CD4-positive, alpha-beta T cell (primary cell): ENCODE measurements around the gene C9orf72. TPM values are rescaled to one million over a fixed set of nuclear protein-coding genes. Genes with fewer than 3 reads are reported as not detected.

Experiments
- ATAC-seq: fragments of 200-7000 bp; cut with Tn5 transposase; one replicate; pipeline ENCODE4 v1.10.0; 2022; ENCODE audit warnings: mild to moderate bottlenecking; ENCODE audit not compliant: poor library complexity
- CTCF ChIA-PET: fragments of 350-600 bp; sonication (Branson Sonifier 250); formaldehyde crosslinking; loops from one replicate; lab custom pipeline; 2021; ENCODE audit warnings: antibody characterized with exemption, inconsistent platforms; lab: Charles Lee
- POLR2A ChIA-PET: fragments of 350-600 bp; sonication (Branson Sonifier 250); formaldehyde crosslinking; loops from one replicate; lab custom pipeline; 2021; ENCODE audit warnings: antibody characterized with exemption, inconsistent platforms; lab: Charles Lee
- DNase-seq, 14 experiments: peaks; one replicate each; pipeline ENCODE4 v3.0.0-alpha.2; 2013 to 2020; ENCODE audit warnings: mixed read lengths in 2 of 14
- H3K27ac ChIP-seq, 2 donors: one replicate each; pipeline versions ENCODE4 v1.5.1 to v1.7.0; 2013; ENCODE audit warnings: low read length in 2 of 2, low read depth in 1 of 2, mild to moderate bottlenecking in 1 of 2
- H3K27me3 ChIP-seq, 2 experiments: 1 replicate in 1 of 2; 2 replicates in 1 of 2; pipeline versions ENCODE4 v1.6.1 to v1.7.0; 2013; ENCODE audit warnings: low read length in 2 of 2, control low read depth in 1 of 2, mild to moderate bottlenecking in 1 of 2, moderate library complexity in 1 of 2; ENCODE audit not compliant: insufficient read depth in 2 of 2, control insufficient read depth in 1 of 2
- H3K36me3 ChIP-seq: one replicate; pipeline ENCODE4 v1.6.1; 2013; ENCODE audit warnings: low read length, control low read depth; ENCODE audit not compliant: insufficient read depth
- H3K4me1 ChIP-seq: one replicate; pipeline ENCODE4 v1.6.1; 2013; ENCODE audit warnings: low read length, control low read depth; ENCODE audit not compliant: insufficient read depth
- H3K4me3 ChIP-seq: one replicate; pipeline ENCODE4 v1.5.1; 2013; ENCODE audit warnings: mild to moderate bottlenecking, low read length, moderate library complexity
- H3K9me3 ChIP-seq, 2 experiments: 1 replicate in 1 of 2; 2 replicates in 1 of 2; pipeline versions ENCODE4 v1.6.1 to v1.7.0; 2013; ENCODE audit warnings: low read length in 2 of 2, mild to moderate bottlenecking in 2 of 2, control low read depth in 1 of 2, moderate library complexity in 1 of 2; ENCODE audit not compliant: control insufficient read depth in 1 of 2, insufficient read depth in 1 of 2
- H3K27ac Mint-ChIP-seq: one replicate; pipeline ENCODE4 v1.8.0; 2020; ENCODE audit warnings: mixed read lengths
- H3K27me3 Mint-ChIP-seq: one replicate; pipeline ENCODE4 v1.8.0; 2021; ENCODE audit warnings: mixed read lengths
- H3K36me3 Mint-ChIP-seq: one replicate; pipeline ENCODE4 v1.8.0; 2021; ENCODE audit warnings: low read depth, mixed read lengths
- H3K4me1 Mint-ChIP-seq: one replicate; pipeline ENCODE4 v1.8.0; 2021; ENCODE audit warnings: low read depth, mixed read lengths
- H3K4me3 Mint-ChIP-seq: one replicate; pipeline ENCODE4 v1.8.0; 2020; ENCODE audit warnings: mild to moderate bottlenecking, mixed read lengths
- H3K9me3 Mint-ChIP-seq: one replicate; pipeline ENCODE4 v1.8.0; 2020; ENCODE audit warnings: mixed read lengths
- intact Hi-C, 2 experiments: fragments of 100-400 bp; cut with DNase I in 1 of 2; cut with micrococcal nuclease in 1 of 2; formaldehyde crosslinking; loops; one replicate each; pipeline versions ENCODE4 v1.15.1 to v1.9.0; 2023 to 2025; cut with DNase I, micrococcal nuclease
- total RNA-seq, 174 experiments: library from RNA in 2 of 174; stranded (reverse) in 2 of 174; gene quantifications; one replicate each; pipeline ENCODE4 v1.2.3 and lab custom pipeline; 2021 to 2026
- TF ChIP-seq, protein P1 (sequence below): fragments of 200-600 bp; IDR thresholded peaks from one replicate; pipeline ENCODE4 v1.8.0; 2022; ENCODE audit warnings: antibody characterized with exemption, mild to moderate bottlenecking

The C9orf72 gene
- total RNA-seq, 2 experiments from 2014 or later = 36.9 to 39.2 TPM

GRCh38 chr9:27519466-27520465, 53.5 kb downstream of the C9orf72 start:
- Mint-ChIP-seq H3K4me1 (no peaks in the 10 kb centered on the region), H3K4me3 (no peak overlapping the region), H3K27ac (no peak overlapping the region), H3K27me3 (no peaks in the 10 kb centered on the region), H3K9me3 (no peaks in the 10 kb centered on the region), H3K36me3 (no peaks in the 10 kb centered on the region)
- no peak for ATAC-seq
- no peaks in the 10 kb centered on the region for H3K9me3 ChIP-seq
- no peak for DNase-seq
- no peak overlapping the region for H3K4me3 ChIP-seq
- H3K27me3 ChIP-seq = no peaks in the 10 kb centered on the region
- H3K36me3 ChIP-seq = no peaks in the 10 kb centered on the region
- POLR2A ChIA-PET = no interaction called here
- TF ChIP-seq, protein P1, sequence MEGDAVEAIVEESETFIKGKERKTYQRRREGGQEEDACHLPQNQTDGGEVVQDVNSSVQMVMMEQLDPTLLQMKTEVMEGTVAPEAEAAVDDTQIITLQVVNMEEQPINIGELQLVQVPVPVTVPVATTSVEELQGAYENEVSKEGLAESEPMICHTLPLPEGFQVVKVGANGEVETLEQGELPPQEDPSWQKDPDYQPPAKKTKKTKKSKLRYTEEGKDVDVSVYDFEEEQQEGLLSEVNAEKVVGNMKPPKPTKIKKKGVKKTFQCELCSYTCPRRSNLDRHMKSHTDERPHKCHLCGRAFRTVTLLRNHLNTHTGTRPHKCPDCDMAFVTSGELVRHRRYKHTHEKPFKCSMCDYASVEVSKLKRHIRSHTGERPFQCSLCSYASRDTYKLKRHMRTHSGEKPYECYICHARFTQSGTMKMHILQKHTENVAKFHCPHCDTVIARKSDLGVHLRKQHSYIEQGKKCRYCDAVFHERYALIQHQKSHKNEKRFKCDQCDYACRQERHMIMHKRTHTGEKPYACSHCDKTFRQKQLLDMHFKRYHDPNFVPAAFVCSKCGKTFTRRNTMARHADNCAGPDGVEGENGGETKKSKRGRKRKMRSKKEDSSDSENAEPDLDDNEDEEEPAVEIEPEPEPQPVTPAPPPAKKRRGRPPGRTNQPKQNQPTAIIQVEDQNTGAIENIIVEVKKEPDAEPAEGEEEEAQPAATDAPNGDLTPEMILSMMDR = no peak
- H3K27ac ChIP-seq = no peak overlapping the region
- no peaks in the 10 kb centered on the region for H3K4me1 ChIP-seq
- intact Hi-C loops = no loop called here
- CTCF ChIA-PET = no interaction called here

DNA sequence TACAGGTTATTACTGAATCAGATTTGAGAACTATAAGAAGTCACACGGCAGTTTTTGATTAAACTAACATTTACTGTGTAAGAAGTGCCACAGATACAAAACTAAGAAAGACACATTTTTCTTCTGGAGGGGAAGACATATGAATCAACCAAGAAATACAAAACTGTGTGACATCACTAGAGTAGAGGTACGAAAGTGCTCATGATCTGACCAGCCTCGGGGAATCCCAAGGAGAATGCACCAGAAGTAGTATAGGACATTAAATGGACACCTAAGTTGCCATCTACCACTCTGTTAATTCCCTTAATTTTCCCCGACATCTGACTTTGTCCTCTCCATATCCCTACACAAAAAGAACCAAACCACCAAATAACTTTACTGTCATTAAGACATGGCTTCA, 54.5 kb downstream of the C9orf72 start:
- CTCF ChIA-PET = no interaction called here

DNA sequence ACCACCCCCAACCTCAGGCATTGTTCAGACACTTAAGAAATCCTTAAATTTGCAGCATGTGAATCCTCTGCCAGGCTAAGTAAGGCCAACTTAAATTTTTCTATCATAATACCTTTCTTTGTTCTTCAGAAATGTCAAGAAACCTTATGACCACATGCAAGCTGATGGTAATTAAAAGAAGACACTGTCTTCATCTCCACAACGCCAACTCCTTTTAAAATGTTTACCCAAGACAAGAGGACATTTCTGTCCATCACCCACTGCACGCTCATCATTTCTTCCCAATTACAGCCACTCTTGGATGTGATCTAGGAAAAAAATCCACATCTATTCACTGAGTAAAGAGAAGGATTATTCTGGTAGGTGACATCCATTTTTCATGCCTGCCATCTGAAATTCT, 55.3 kb downstream of the C9orf72 start:
- Mint-ChIP-seq H3K9me3 (no peaks in the 10 kb centered on the region), H3K27ac (no peak overlapping the region), H3K27me3 (no peaks in the 10 kb centered on the region), H3K4me1 (no peaks in the 10 kb centered on the region), H3K4me3 (no peak overlapping the region), H3K36me3 (no peaks in the 10 kb centered on the region)
- TF ChIP-seq, protein P1 = no peak
- H3K36me3 ChIP-seq = no peaks in the 10 kb centered on the region
- ATAC-seq (no peak), DNase-seq (no peak)
- no peak overlapping the region for H3K4me3 ChIP-seq
- CTCF ChIA-PET = no interaction called here
- H3K9me3 ChIP-seq = no peaks in the 10 kb centered on the region
- H3K4me1 ChIP-seq = no peaks in the 10 kb centered on the region
- POLR2A ChIA-PET = no interaction called here
- H3K27ac ChIP-seq = no peak overlapping the region
- no peaks in the 10 kb centered on the region for H3K27me3 ChIP-seq
- intact Hi-C loops = no loop called here

More for the DNA sequence above, 54.5 kb downstream of the C9orf72 start:
- no peak overlapping the region for H3K27ac ChIP-seq
- H3K4me3 Mint-ChIP-seq = no peak overlapping the region
- no peaks in the 10 kb centered on the region for H3K4me1 Mint-ChIP-seq
- H3K36me3 Mint-ChIP-seq = no peaks in the 10 kb centered on the region
- H3K27me3 ChIP-seq = no peaks in the 10 kb centered on the region
- no peaks in the 10 kb centered on the region for H3K4me1 ChIP-seq
- H3K4me3 ChIP-seq = no peak overlapping the region
- POLR2A ChIA-PET = no interaction called here
- H3K36me3 ChIP-seq = no peaks in the 10 kb centered on the region
- no peaks in the 10 kb centered on the region for H3K9me3 Mint-ChIP-seq
- DNase-seq (no peak), ATAC-seq (no peak)
- H3K27ac Mint-ChIP-seq = no peak overlapping the region
- TF ChIP-seq, protein P1 = no peak
- H3K9me3 ChIP-seq = no peaks in the 10 kb centered on the region
- H3K27me3 Mint-ChIP-seq = no peaks in the 10 kb centered on the region
- intact Hi-C loops = no loop called here
